H9 (cell line): ENCODE data around the gene VCAN. TPM values are rescaled to one million over a fixed set of nuclear protein-coding genes. Genes with fewer than 3 reads are reported as not detected.

Experiments used
- DNase-seq: peaks from one replicate; pipeline ENCODE4 v3.0.0-alpha.2; 2017
- H2AFZ ChIP-seq: one replicate; pipeline ENCODE4 v1.6.1; 2013; ENCODE audit warnings: mild to moderate bottlenecking, low read length, control low read depth, moderate library complexity
- H2AK5ac ChIP-seq: 2 replicates; pipeline ENCODE4 v1.6.1; 2013; ENCODE audit warnings: low read length, control low read depth, mixed read lengths; ENCODE audit not compliant: insufficient read length
- H2BK120ac ChIP-seq: one replicate; pipeline ENCODE4 v1.6.1; 2013; ENCODE audit warnings: low read depth, mild to moderate bottlenecking, low read length, control low read depth, inconsistent platforms; ENCODE audit not compliant: poor library complexity, severe bottlenecking
- H2BK12ac ChIP-seq: 2 replicates; pipeline ENCODE4 v1.6.1; 2013; ENCODE audit warnings: low read length, control low read depth, mixed read lengths, low read depth; ENCODE audit not compliant: insufficient read length
- H2BK15ac ChIP-seq: 2 replicates; pipeline ENCODE4 v1.6.1; 2013; ENCODE audit warnings: low read depth, low read length, control low read depth
- H2BK20ac ChIP-seq: one replicate; pipeline ENCODE4 v1.6.1; 2013; ENCODE audit warnings: low read depth, mild to moderate bottlenecking, low read length, control low read depth, inconsistent platforms; ENCODE audit not compliant: poor library complexity, severe bottlenecking
- H2BK5ac ChIP-seq: 2 replicates; pipeline ENCODE4 v1.6.1; 2013; ENCODE audit warnings: low read length, control low read depth, mixed read lengths; ENCODE audit not compliant: insufficient read length
- H3K14ac ChIP-seq: 2 replicates; pipeline ENCODE4 v1.6.1; 2013; ENCODE audit warnings: low read length, control low read depth; ENCODE audit not compliant: insufficient read depth
- H3K18ac ChIP-seq: 2 replicates; pipeline ENCODE4 v1.6.1; 2013; ENCODE audit warnings: low read depth, mild to moderate bottlenecking, mixed read lengths, low read length, control low read depth; ENCODE audit not compliant: insufficient read length
- H3K23ac ChIP-seq: 2 replicates; pipeline ENCODE4 v1.6.1; 2013; ENCODE audit warnings: low read length, control low read depth, mixed read lengths, low read depth; ENCODE audit not compliant: insufficient read length
- H3K23me2 ChIP-seq: 2 replicates; pipeline ENCODE4 v1.6.1; 2013; ENCODE audit warnings: low read depth, mild to moderate bottlenecking, mixed read lengths, low read length, control low read depth; ENCODE audit not compliant: insufficient read length, poor library complexity, severe bottlenecking
- H3K27ac ChIP-seq: 2 replicates; pipeline ENCODE4 v1.5.1; 2013; ENCODE audit warnings: low read length, control low read depth, mixed read lengths, low read depth; ENCODE audit not compliant: insufficient read length
- H3K27me3 ChIP-seq: 2 replicates; pipeline ENCODE4 v1.6.1; 2013; ENCODE audit warnings: low read length, control low read depth, inconsistent platforms; ENCODE audit not compliant: insufficient read depth
- H3K4ac ChIP-seq: 2 replicates; pipeline ENCODE4 v1.6.1; 2013; ENCODE audit warnings: low read depth, mild to moderate bottlenecking, control low read depth, inconsistent platforms, low read length, moderate library complexity
- H3K4me1 ChIP-seq: 2 replicates; pipeline ENCODE4 v1.6.1; 2013; ENCODE audit warnings: low read length, control low read depth, inconsistent platforms; ENCODE audit not compliant: insufficient read depth
- H3K4me2 ChIP-seq: 2 replicates; pipeline ENCODE4 v1.6.1; 2013; ENCODE audit warnings: low read length, control low read depth, mixed read lengths; ENCODE audit not compliant: insufficient read length, insufficient read depth
- H3K56ac ChIP-seq: 2 replicates; pipeline ENCODE4 v1.6.1; 2013; ENCODE audit warnings: low read depth, mild to moderate bottlenecking, mixed read lengths, low read length, control low read depth; ENCODE audit not compliant: insufficient read length
- H3K79me1 ChIP-seq: 2 replicates; pipeline ENCODE4 v1.6.1; 2013; ENCODE audit warnings: low read depth, mild to moderate bottlenecking, moderate library complexity, low read length, control low read depth, inconsistent platforms; ENCODE audit not compliant: insufficient read depth, poor library complexity, severe bottlenecking
- H3K79me2 ChIP-seq: 2 replicates; pipeline ENCODE4 v1.6.1; 2013; ENCODE audit warnings: low read length, control low read depth, inconsistent platforms; ENCODE audit not compliant: insufficient read depth
- H3K9ac ChIP-seq: 2 replicates; pipeline ENCODE4 v1.6.1; 2013; ENCODE audit warnings: low read length, control low read depth, mixed read lengths; ENCODE audit not compliant: insufficient read length; ENCODE audit errors: extremely low read depth
- H3K9me3 ChIP-seq: one replicate; pipeline ENCODE4 v1.6.1; 2013; ENCODE audit warnings: low read depth, low read length, inconsistent platforms; ENCODE audit not compliant: control insufficient read depth
- H3T11ph ChIP-seq: one replicate; pipeline ENCODE4 v1.6.1; 2013; ENCODE audit warnings: mild to moderate bottlenecking, low read length, control low read depth, inconsistent platforms
- H4K20me1 ChIP-seq: one replicate; pipeline ENCODE4 v1.6.1; 2013; ENCODE audit not compliant: control insufficient read depth, insufficient read length, insufficient read depth
- H4K5ac ChIP-seq: 2 replicates; pipeline ENCODE4 v1.6.1; 2013; ENCODE audit warnings: low read depth, mild to moderate bottlenecking, mixed read lengths, low read length, control low read depth; ENCODE audit not compliant: insufficient read length
- H4K8ac ChIP-seq: replicated peaks from 2 replicates; pipeline ENCODE4 v1.6.1; 2013; ENCODE audit warnings: low read length, control low read depth, mixed read lengths, low read depth; ENCODE audit not compliant: insufficient read length
- H4K91ac ChIP-seq: 2 replicates; pipeline ENCODE4 v1.6.1; 2013; ENCODE audit warnings: low read depth, mild to moderate bottlenecking, moderate library complexity, mixed read lengths, low read length, control low read depth; ENCODE audit not compliant: insufficient read length
- H3K27ac Mint-ChIP-seq, 3 experiments: 2 replicates in 2 of 3; 3 replicates in 1 of 3; pipeline ENCODE4 v1.8.0; 2020 to 2021; ENCODE audit warnings: mixed read lengths in 3 of 3, mild to moderate bottlenecking in 1 of 3, moderate library complexity in 1 of 3
- H3K27me3 Mint-ChIP-seq: 2 replicates; pipeline ENCODE4 v1.8.0; 2021; ENCODE audit warnings: low read depth, mild to moderate bottlenecking, moderate library complexity, mixed read lengths
- H3K36me3 Mint-ChIP-seq, 3 experiments: 2 replicates in 2 of 3; 3 replicates in 1 of 3; pipeline ENCODE4 v1.8.0; 2020 to 2021; ENCODE audit warnings: low read depth in 3 of 3, mixed read lengths in 3 of 3; ENCODE audit not compliant: insufficient read depth in 1 of 3
- H3K4me1 Mint-ChIP-seq, 2 experiments: 2 replicates each; pipeline ENCODE4 v1.8.0; 2020; ENCODE audit warnings: mixed read lengths in 2 of 2
- H3K4me3 Mint-ChIP-seq, 2 experiments: 2 replicates in 1 of 2; 3 replicates in 1 of 2; pipeline ENCODE4 v1.8.0; 2020 to 2021; ENCODE audit warnings: mild to moderate bottlenecking in 2 of 2, mixed read lengths in 2 of 2, moderate library complexity in 1 of 2
- H3K9me3 Mint-ChIP-seq, 2 experiments: 2 replicates in 1 of 2; 3 replicates in 1 of 2; pipeline ENCODE4 v1.8.0; 2020; ENCODE audit warnings: mild to moderate bottlenecking in 2 of 2, mixed read lengths in 2 of 2, moderate library complexity in 1 of 2
- total RNA-seq: library from RNA; stranded (reverse); gene quantifications from 2 replicates; pipeline ENCODE4 v1.2.1, GENCODE V29; 2021
- TF ChIP-seq, protein P1 (sequence below): fragments of 200-600 bp; sonication (generic); conservative IDR thresholded peaks from 3 replicates; pipeline ENCODE4 v1.8.0; 2021; ENCODE audit warnings: antibody characterized with exemption, mild to moderate bottlenecking

Gene VCAN
- total RNA-seq, 1 experiment from 2014 or later, result 278 TPM

DNA sequence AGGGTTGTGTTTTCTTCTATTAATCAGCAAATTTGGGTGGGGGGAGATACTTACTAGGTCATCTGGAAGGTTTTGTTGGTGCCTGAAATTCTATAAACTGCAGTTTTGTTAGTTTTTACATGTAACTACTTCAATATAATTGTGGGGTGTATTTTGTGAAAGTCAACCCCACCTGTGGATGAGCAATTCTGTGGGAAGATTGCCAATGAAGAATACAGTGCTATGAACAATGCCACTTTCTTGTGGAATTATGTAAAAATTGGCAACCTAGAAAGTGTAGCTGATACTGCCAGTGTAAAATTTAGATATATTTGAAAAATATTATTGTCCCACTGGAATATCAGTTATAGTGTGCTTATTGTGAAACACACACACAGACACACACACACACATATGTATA lies 80.7 kb downstream of the VCAN start:
- no peaks in the 10 kb centered on the region for H3K4me1 ChIP-seq
- TF ChIP-seq, protein P1, sequence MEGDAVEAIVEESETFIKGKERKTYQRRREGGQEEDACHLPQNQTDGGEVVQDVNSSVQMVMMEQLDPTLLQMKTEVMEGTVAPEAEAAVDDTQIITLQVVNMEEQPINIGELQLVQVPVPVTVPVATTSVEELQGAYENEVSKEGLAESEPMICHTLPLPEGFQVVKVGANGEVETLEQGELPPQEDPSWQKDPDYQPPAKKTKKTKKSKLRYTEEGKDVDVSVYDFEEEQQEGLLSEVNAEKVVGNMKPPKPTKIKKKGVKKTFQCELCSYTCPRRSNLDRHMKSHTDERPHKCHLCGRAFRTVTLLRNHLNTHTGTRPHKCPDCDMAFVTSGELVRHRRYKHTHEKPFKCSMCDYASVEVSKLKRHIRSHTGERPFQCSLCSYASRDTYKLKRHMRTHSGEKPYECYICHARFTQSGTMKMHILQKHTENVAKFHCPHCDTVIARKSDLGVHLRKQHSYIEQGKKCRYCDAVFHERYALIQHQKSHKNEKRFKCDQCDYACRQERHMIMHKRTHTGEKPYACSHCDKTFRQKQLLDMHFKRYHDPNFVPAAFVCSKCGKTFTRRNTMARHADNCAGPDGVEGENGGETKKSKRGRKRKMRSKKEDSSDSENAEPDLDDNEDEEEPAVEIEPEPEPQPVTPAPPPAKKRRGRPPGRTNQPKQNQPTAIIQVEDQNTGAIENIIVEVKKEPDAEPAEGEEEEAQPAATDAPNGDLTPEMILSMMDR, result no peak
- H3K18ac ChIP-seq, result no peak overlapping the region
- Mint-ChIP-seq H3K4me1 (no peaks in the 10 kb centered on the region), H3K27me3 (no peaks in the 10 kb centered on the region), H3K36me3 (peaks cover 8 to 85% (median 52%) of the 10 kb centered on the region in 3 experiments; a peak in 5 of 7 replicates), H3K9me3 (no peaks in the 10 kb centered on the region), H3K4me3 (no peak overlapping the region), H3K27ac (no peak overlapping the region; a peak in 1 of 7 replicates)
- no peaks in the 10 kb centered on the region for H3K27me3 ChIP-seq
- H4K5ac ChIP-seq, result no peak overlapping the region
- no peaks in the 10 kb centered on the region for H3K79me1 ChIP-seq
- H2BK120ac ChIP-seq, result no peak overlapping the region
- no peaks in the 10 kb centered on the region for H4K20me1 ChIP-seq
- no peak overlapping the region for H3K14ac ChIP-seq
- no peak for DNase-seq
- no peak overlapping the region for H3K4ac ChIP-seq
- no peak overlapping the region for H3K27ac ChIP-seq
- H4K91ac ChIP-seq, result no peak overlapping the region
- H3K9ac ChIP-seq, result no peak overlapping the region
- H2BK20ac ChIP-seq, result no peak overlapping the region
- no peak overlapping the region for H3T11ph ChIP-seq
- H2AK5ac ChIP-seq, result no peak overlapping the region
- no peak overlapping the region for H3K23ac ChIP-seq
- no peak overlapping the region for H3K56ac ChIP-seq
- H2AFZ ChIP-seq, result no peak overlapping the region
- H3K23me2 ChIP-seq, result no peaks in the 10 kb centered on the region
- H3K9me3 ChIP-seq, result no peaks in the 10 kb centered on the region
- H2BK15ac ChIP-seq, result no peak overlapping the region
- no peak overlapping the region for H2BK12ac ChIP-seq
- H3K4me2 ChIP-seq, result no peak overlapping the region
- H2BK5ac ChIP-seq, result no peak overlapping the region
- no peak overlapping the region for H4K8ac ChIP-seq
- H3K79me2 ChIP-seq, result no peaks in the 10 kb centered on the region
